A673 (cell line): ENCODE results near the gene STARD7.

Experiments used
- EZH2 ChIP-seq: fragments of 200-600 bp; sonication (generic); IDR thresholded peaks from 2 replicates; pipeline ENCODE4 v1.6.1; 2017; ENCODE audit warnings: borderline replicate concordance, low read depth, mild to moderate bottlenecking, mixed read lengths, antibody characterized with exemption, low read length; ENCODE audit not compliant: poor library complexity, severe bottlenecking
- TF ChIP-seq, protein P1 (sequence below): fragments of 300-800, 200-600 bp; sonication (generic); conservative IDR thresholded peaks from 2 replicates; pipeline ENCODE4 v1.5.1; 2017; ENCODE audit warnings: low read depth, mild to moderate bottlenecking, antibody characterized with exemption, low read length, moderate library complexity, mixed read lengths

DNA sequence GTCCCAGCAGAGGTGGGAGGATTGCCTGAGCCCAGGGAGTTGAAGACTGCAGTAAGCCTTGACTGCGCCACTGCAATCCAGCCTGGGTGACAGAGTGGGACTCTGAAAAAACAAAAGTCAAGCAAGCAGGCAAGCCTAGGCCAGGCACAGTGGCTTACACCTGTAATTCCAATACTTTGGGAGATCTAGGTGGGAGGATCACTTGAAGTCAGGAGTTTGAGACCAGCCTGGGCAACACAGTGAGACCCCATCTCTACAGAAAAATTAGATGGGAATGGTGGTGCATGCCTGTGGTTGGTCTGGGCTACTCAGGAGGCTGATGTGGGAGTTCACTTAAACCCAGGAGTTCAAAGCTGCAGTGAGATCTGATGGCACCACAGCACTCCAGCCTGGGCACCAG lies 28.6 kb downstream of the STARD7 start:
- TF ChIP-seq, protein P1, sequence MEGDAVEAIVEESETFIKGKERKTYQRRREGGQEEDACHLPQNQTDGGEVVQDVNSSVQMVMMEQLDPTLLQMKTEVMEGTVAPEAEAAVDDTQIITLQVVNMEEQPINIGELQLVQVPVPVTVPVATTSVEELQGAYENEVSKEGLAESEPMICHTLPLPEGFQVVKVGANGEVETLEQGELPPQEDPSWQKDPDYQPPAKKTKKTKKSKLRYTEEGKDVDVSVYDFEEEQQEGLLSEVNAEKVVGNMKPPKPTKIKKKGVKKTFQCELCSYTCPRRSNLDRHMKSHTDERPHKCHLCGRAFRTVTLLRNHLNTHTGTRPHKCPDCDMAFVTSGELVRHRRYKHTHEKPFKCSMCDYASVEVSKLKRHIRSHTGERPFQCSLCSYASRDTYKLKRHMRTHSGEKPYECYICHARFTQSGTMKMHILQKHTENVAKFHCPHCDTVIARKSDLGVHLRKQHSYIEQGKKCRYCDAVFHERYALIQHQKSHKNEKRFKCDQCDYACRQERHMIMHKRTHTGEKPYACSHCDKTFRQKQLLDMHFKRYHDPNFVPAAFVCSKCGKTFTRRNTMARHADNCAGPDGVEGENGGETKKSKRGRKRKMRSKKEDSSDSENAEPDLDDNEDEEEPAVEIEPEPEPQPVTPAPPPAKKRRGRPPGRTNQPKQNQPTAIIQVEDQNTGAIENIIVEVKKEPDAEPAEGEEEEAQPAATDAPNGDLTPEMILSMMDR: no peak
- no peak for TF ChIP-seq EZH2
